Measurements from ENCODE around the gene KPNA1.
A peak's percentile ranks its signal among the peaks of the same experiment; 100 is the strongest.

Gene KPNA1

GRCh38 chr3:122430371-122430770, 84.4 kb downstream of the KPNA1 start:
- Histone ChIP-seq H4K20me1 (peaks cover 0 to 14% (median 5%) of the 10 kb centered on the region in 11 experiments; a peak in 3 of 22 replicates), H3K27me3 (no peaks in the 10 kb centered on the region), H3K4me3 (no peak overlapping the region), H3K4me1 (no peaks in the 10 kb centered on the region), H3K27ac (no peak overlapping the region), H3K9me3 (replicated peaks in 1 of 11) (peaks cover 0 to 5% (median 0%) of the 10 kb centered on the region in 11 experiments; a peak in 1 of 22 replicates), H3K9ac (no peak overlapping the region), H3K36me3 (peaks cover 89 to 100% (median 99%) of the 10 kb centered on the region in 11 experiments), H3K4me2 (no peak overlapping the region)
- no peak for TF ChIP-seq Cebpa-rat (IDR thresholded peaks at IDR 0.05)

DNA sequence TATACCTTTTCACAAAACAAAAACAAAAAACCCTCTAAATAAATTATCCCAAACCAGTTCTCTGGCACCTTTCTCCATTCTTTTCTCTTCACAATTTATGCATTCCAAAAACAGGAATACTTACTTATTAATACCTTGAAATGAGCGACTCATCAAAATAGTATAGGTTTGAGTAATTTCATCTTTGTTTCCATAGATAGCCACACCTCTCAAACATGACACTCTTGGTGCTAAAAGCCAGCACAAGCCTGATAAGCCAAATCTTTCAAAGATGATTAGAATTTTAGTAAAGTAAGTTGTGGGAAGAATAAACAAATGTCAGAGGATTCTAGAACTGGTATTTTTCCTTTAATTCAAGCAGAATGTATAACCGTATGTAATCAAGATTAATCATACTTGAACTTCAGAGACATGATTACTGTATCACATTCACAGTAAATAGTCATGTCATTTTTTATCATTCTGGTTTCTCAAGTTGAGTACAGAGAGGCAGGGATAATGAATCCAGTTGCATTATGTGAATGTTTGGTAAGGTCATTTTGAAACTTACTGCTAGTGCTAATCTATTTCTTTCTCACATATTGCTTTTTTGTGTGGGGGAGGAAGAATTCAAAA, 86.8 kb downstream of the KPNA1 start:
- H3K4me3 ChIP-seq: no peak overlapping the region
- no peak overlapping the region for H3K9ac ChIP-seq
- H3K27me3 ChIP-seq: no peaks in the 10 kb centered on the region
- TF ChIP-seq Cebpa-rat (IDR thresholded peaks at IDR 0.05): no peak
- no peak overlapping the region for H3K4me2 ChIP-seq
- peaks cover 84 to 100% (median 97%) of the 10 kb centered on the region in 11 experiments for H3K36me3 ChIP-seq
- no peaks in the 10 kb centered on the region for H3K4me1 ChIP-seq
- H4K20me1 ChIP-seq: peaks cover 0 to 26% (median 5%) of the 10 kb centered on the region in 11 experiments; a peak in 4 of 22 replicates
- peaks cover 0 to 5% (median 0%) of the 10 kb centered on the region in 11 experiments; a peak in 1 of 22 replicates for H3K9me3 ChIP-seq (replicated peaks in 1 of 11)
- H3K27ac ChIP-seq: no peak overlapping the region

DNA sequence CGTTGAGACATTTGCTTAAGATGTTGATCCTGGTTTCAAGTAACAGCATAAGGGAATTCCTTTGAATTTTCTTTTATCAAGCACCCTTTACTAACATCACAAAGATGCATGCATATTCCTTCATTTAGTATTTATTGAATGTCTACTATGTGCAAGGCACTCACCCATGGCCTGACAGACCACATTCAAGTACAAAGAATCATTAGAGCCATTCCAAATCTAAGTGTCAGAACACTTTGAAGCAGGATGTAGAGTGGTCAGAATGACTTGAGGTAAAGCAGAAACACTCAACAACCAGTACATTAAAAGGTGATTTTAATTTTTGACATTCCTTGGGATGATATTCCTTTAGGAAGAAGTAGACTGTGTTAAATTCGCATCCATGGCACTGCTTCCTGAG, 92.9 kb downstream of the KPNA1 start:
- Histone ChIP-seq H3K36me3 (peaks cover 48 to 62% (median 52%) of the 10 kb centered on the region in 11 experiments), H3K4me2 (no peak overlapping the region), H3K9me3 (replicated peaks in 1 of 11) (no peaks in the 10 kb centered on the region), H3K27me3 (no peaks in the 10 kb centered on the region), H3K4me1 (peaks cover 5 to 9% (median 5%) of the 10 kb centered on the region in 10 experiments), H3K9ac (no peak overlapping the region), H4K20me1 (peaks cover 0 to 26% (median 5%) of the 10 kb centered on the region in 11 experiments; a peak in 5 of 22 replicates), H3K4me3 (no peak overlapping the region), H3K27ac (no peak overlapping the region)
- TF ChIP-seq Cebpa-rat (IDR thresholded peaks at IDR 0.05): no peak

GRCh38 chr3:122421101-122421500, 93.6 kb downstream of the KPNA1 start:
- H4K20me1 ChIP-seq: peaks cover 0 to 21% (median 5%) of the 10 kb centered on the region in 11 experiments; a peak in 5 of 22 replicates
- peaks cover 40 to 55% (median 44%) of the 10 kb centered on the region in 11 experiments for H3K36me3 ChIP-seq
- no peak for TF ChIP-seq Cebpa-rat (IDR thresholded peaks at IDR 0.05)

GRCh38 chr3:122416966-122417365, 97.8 kb downstream of the KPNA1 start:
- H3K9me3 ChIP-seq (replicated peaks in 1 of 11): no peaks in the 10 kb centered on the region
- peak overlapping the region; percentile 76 to 98 (median 83) for H3K4me2 ChIP-seq
- H4K20me1 ChIP-seq: peaks cover 0 to 5% (median 0%) of the 10 kb centered on the region in 11 experiments; a peak in 1 of 22 replicates
- H3K4me1 ChIP-seq: peaks cover 19 to 43% (median 33%) of the 10 kb centered on the region in 10 experiments
- peak overlapping the region; percentile 76 to 90 (median 84) for H3K4me3 ChIP-seq
- peak overlapping the region; percentile 80 to 89 (median 84) for H3K9ac ChIP-seq
- TF ChIP-seq Cebpa-rat (IDR thresholded peaks at IDR 0.05): no peak
- H3K27ac ChIP-seq: peak overlapping the region; percentile 79 to 90 (median 83)
- no peaks in the 10 kb centered on the region for H3K27me3 ChIP-seq
- peaks cover 3 to 29% (median 14%) of the 10 kb centered on the region in 11 experiments; a peak in 18 of 22 replicates for H3K36me3 ChIP-seq

More at GRCh38 chr3:122421101-122421500, 93.6 kb downstream of the KPNA1 start:
- H3K4me2 ChIP-seq: no peak overlapping the region
- H3K4me1 ChIP-seq: peaks cover 7 to 11% (median 8%) of the 10 kb centered on the region in 10 experiments
- H3K9ac ChIP-seq: no peak overlapping the region
- H3K27ac ChIP-seq: no peak overlapping the region
- H3K4me3 ChIP-seq: no peak overlapping the region
- H3K9me3 ChIP-seq (replicated peaks in 1 of 11): no peaks in the 10 kb centered on the region
- H3K27me3 ChIP-seq: no peaks in the 10 kb centered on the region

DNA sequence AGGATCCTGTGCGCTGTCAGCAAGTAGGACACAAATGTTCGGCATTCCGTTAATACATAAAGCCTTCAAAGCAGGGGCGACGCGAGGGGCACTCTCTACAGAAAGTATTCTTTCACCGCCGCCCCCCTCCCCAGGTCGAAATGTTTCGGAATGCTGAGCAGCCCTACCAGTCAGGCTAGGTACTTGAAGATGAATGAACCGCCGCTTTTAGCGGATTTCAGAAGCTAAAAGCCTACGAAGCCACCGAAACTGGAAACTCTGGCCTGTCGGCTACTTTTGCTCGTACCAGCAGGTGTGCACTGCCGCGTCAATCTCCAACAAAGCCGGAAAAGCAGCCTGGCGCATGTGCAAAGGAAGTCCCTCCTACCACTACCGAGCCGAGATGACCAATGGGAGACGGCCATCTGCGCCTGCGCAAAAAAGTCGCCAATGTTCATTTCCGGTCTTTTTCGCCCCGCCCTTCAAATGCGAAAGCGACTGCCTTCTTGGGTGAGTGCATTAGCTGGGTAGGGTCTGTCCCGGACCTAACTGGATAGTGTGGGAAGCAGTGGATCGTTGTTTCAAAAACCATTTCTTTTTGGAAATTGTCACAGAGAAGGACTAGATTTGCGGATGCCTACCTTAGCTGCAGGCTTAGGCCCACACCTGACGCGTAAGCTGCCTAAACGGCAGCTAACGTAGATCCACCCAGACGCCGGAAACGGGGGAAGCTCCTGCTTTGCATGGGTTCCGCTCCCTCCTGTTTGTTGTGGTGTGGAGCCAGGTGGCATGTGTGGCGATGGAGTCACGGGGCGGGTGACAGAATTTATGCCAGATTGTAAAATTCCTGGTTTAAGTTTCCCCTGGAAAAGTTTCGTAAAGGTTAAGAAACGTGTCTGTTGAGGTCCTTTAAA, 98.7 kb downstream of the KPNA1 start, which contains the start of gene WDR5B:
Gene WDR5B (minus strand): TSS at position 301 of the 893 bp plus-strand sequence. CDS start 534 bp downstream, outside the sequence.
- H3K27me3 ChIP-seq: no peaks in the 10 kb centered on the region
- peak within 1 kb of the TSS; percentile 76 to 90 (median 84) for H3K4me3 ChIP-seq
- no peak for TF ChIP-seq Cebpa-rat (IDR thresholded peaks at IDR 0.05)
- H3K27ac ChIP-seq: peak within 1 kb of the TSS; percentile 79 to 90 (median 83)
- H3K9me3 ChIP-seq (replicated peaks in 1 of 11): no peaks in the 10 kb centered on the region
- H3K9ac ChIP-seq: peak within 1 kb of the TSS; percentile 80 to 89 (median 84)
- H4K20me1 ChIP-seq: peaks cover 0 to 5% (median 0%) of the 10 kb centered on the region in 11 experiments; a peak in 1 of 22 replicates
- peak within 1 kb of the TSS; percentile 81 to 98 (median 89) for H3K4me2 ChIP-seq
- H3K36me3 ChIP-seq: peaks cover 4 to 28% (median 20%) of the 10 kb centered on the region in 11 experiments; a peak in 16 of 22 replicates
- H3K4me1 ChIP-seq: peaks cover 19 to 47% (median 33%) of the 10 kb centered on the region in 10 experiments

DNA sequence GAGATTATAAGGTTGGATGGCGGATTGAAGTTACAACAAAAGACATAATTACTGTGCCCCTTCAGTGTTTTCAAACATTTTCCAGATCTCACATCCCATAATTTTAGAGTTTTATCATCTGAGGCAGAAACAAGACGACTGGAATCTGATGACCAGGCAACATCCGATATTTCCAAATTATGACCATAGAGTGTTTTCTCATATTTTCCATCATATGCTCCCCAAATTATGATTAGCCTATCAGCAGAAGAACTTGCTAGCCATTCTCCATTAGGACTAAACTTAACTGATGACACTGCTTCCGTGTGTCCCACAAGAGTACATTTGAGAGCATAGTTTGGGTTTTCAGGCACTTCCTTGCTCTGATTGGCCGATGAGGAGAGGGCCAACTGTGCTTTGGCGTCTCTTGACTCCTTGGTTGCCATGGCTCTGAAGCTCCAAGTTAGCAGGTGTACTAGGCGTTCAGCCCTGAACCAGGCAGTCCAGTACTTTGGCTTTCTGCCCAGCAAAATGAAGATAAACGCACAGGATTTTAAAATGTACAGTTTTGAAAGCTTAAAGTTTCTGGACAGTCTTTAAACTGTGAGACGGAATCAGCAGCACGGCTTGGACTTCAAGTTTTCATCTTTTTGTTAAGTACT, 99.5 kb downstream of the KPNA1 start:
- Histone ChIP-seq H3K27ac (peak overlapping the region; percentile 79 to 90 (median 83)), H3K4me2 (peak overlapping the region; percentile 81 to 98 (median 89))

GRCh38 chr3:122414391-122414790, 100.3 kb downstream of the KPNA1 start:
- H3K27ac ChIP-seq: no peak overlapping the region
- no peak for TF ChIP-seq Cebpa-rat (IDR thresholded peaks at IDR 0.05)
- no peaks in the 10 kb centered on the region for H3K9me3 ChIP-seq (replicated peaks in 1 of 11)
- H3K4me1 ChIP-seq: peaks cover 22 to 63% (median 36%) of the 10 kb centered on the region in 10 experiments
- H3K27me3 ChIP-seq: no peaks in the 10 kb centered on the region
- H4K20me1 ChIP-seq: no peaks in the 10 kb centered on the region
- H3K9ac ChIP-seq: peak overlapping the region in 1 of 11 experiments; percentile 8; a peak in 2 of 22 replicates
- peaks cover 16 to 43% (median 34%) of the 10 kb centered on the region in 11 experiments; a peak in 19 of 22 replicates for H3K36me3 ChIP-seq
- H3K4me2 ChIP-seq: peak overlapping the region; percentile 81 to 98 (median 89); a peak in 21 of 22 replicates
- peak overlapping the region in 1 of 10 experiments; percentile 80; a peak in 4 of 20 replicates for H3K4me3 ChIP-seq

More for the DNA sequence above, 99.5 kb downstream of the KPNA1 start:
- H3K9ac ChIP-seq: peak overlapping the region; percentile 80 to 89 (median 84)
- peak overlapping the region; percentile 76 to 90 (median 84) for H3K4me3 ChIP-seq
- peaks cover 12 to 35% (median 27%) of the 10 kb centered on the region in 11 experiments; a peak in 18 of 22 replicates for H3K36me3 ChIP-seq
- H3K27me3 ChIP-seq: no peaks in the 10 kb centered on the region
- TF ChIP-seq Cebpa-rat (IDR thresholded peaks at IDR 0.05): no peak
- H4K20me1 ChIP-seq: peaks cover 0 to 2% (median 0%) of the 10 kb centered on the region in 11 experiments; a peak in 1 of 22 replicates
- peaks cover 19 to 54% (median 34%) of the 10 kb centered on the region in 10 experiments for H3K4me1 ChIP-seq
- no peaks in the 10 kb centered on the region for H3K9me3 ChIP-seq (replicated peaks in 1 of 11)

All from BLaER1 treated with 17β-estradiol and CSF1 and Interleukin-3, amounts not matched to agents 10 nM and 100 nM (cell line).